Endothelial cell of umbilical vein (primary cell): ENCODE measurements around the gene SEC22A. TPM values are rescaled to one million over a fixed set of nuclear protein-coding genes. Genes with fewer than 3 reads are reported as not detected.

Experiments
- BruUV-seq: library from RNA; stranded (reverse); fragments of 400-500 nt; replicated peaks from 2 replicates; lab custom pipeline; 2021; lab: Mats Ljungman, UMichigan
- CTCF ChIA-PET: fragments of 300-600, 350-600 bp; sonication (Branson Sonifier 250); formaldehyde crosslinking; loops from one replicate; lab custom pipeline; 2021; ENCODE audit warnings: antibody characterized with exemption, inconsistent platforms; lab: Charles Lee
- POLR2A ChIA-PET: fragments of 300-600, 350-600 bp; sonication (Branson Sonifier 250); formaldehyde crosslinking; loops from one replicate; lab custom pipeline; 2021; ENCODE audit warnings: antibody characterized with exemption, inconsistent platforms; lab: Charles Lee
- DNase-seq: peaks from one replicate; pipeline ENCODE4 v3.0.0-alpha.2; 2011; ENCODE audit warnings: low read depth, low spot score
- FAIRE-seq: peaks from 2 replicates; lab custom pipeline; 2011; peaks lifted over from hg19 to GRCh38; lab: Jason Lieb, UNC
- H2AFZ ChIP-seq: 2 replicates; pipeline ENCODE4 v1.6.0; 2012; ENCODE audit warnings: low read depth, low read length, control low read depth, inconsistent platforms
- H3K27ac ChIP-seq: 2 replicates; pipeline ENCODE4 v1.5.1; 2011; ENCODE audit warnings: low read depth, mild to moderate bottlenecking, control low read depth, low read length, moderate library complexity; ENCODE audit not compliant: insufficient read depth
- H3K27me3 ChIP-seq, 2 experiments: 2 replicates each; pipeline versions ENCODE4 v1.6.0 to v1.6.1; 2011; ENCODE audit warnings: low read length in 2 of 2, mixed read lengths in 1 of 2; ENCODE audit not compliant: control insufficient read depth in 2 of 2, insufficient read depth in 2 of 2
- H3K36me3 ChIP-seq, 2 experiments: 2 replicates in 1 of 2; 3 replicates in 1 of 2; pipeline ENCODE4 v1.5.1; 2011; ENCODE audit warnings: low read length in 2 of 2, mild to moderate bottlenecking in 1 of 2, moderate library complexity in 1 of 2; ENCODE audit not compliant: control insufficient read depth in 2 of 2, insufficient read depth in 2 of 2; ENCODE audit errors: extremely low read depth in 1 of 2
- H3K4me1 ChIP-seq: 3 replicates; pipeline ENCODE4 v1.5.1; 2011; ENCODE audit warnings: mild to moderate bottlenecking, low read length; ENCODE audit not compliant: control insufficient read depth, insufficient read depth; ENCODE audit errors: extremely low read depth
- H3K4me2 ChIP-seq: 2 replicates; pipeline ENCODE4 v1.6.1; 2011; ENCODE audit warnings: low read length, control low read depth, mixed read lengths; ENCODE audit not compliant: insufficient read depth
- H3K4me3 ChIP-seq, 3 experiments: fragments of 200-600 bp in 1 of 3; sonication (generic), shearing (Covaris generic) in 1 of 3; replicated peaks in 1 of 3; 2 replicates each; pipeline ENCODE4 v1.5.1; 2011 to 2016; ENCODE audit warnings: control low read depth in 3 of 3, low read length in 3 of 3, mild to moderate bottlenecking in 2 of 3, inconsistent platforms in 1 of 3, low read depth in 1 of 3, moderate library complexity in 1 of 3; ENCODE audit not compliant: insufficient read depth in 1 of 3
- H3K79me2 ChIP-seq: 2 replicates; pipeline ENCODE4 v1.6.0; 2012; ENCODE audit warnings: low read length, inconsistent platforms; ENCODE audit not compliant: control insufficient read depth, insufficient read depth
- H3K9ac ChIP-seq: replicated peaks from 2 replicates; pipeline ENCODE3; 2011; ENCODE audit warnings: low read length, control low read depth; ENCODE audit not compliant: insufficient read depth; ENCODE audit errors: extremely low read depth
- H3K9me1 ChIP-seq: replicated peaks from 3 replicates; pipeline ENCODE4 v1.6.0; 2011; ENCODE audit warnings: mild to moderate bottlenecking, low read length; ENCODE audit not compliant: control insufficient read depth, insufficient read depth; ENCODE audit errors: extremely low read depth
- H3K9me3 ChIP-seq: replicated peaks from 2 replicates; pipeline ENCODE4 v1.5.1; 2012; ENCODE audit warnings: low read length, inconsistent platforms; ENCODE audit not compliant: control insufficient read depth, insufficient read depth
- H4K20me1 ChIP-seq: replicated peaks from 2 replicates; pipeline ENCODE3; 2011; ENCODE audit warnings: mild to moderate bottlenecking, low read length; ENCODE audit not compliant: control insufficient read depth, insufficient read depth; ENCODE audit errors: extremely low read depth
- CTCF ChIP-seq, 2 donors: IDR thresholded peaks; 1 replicate in 1 of 2; 2 replicates in 1 of 2; pipeline ENCODE4 v1.5.1; 2011; ENCODE audit warnings: low read length in 2 of 2, mild to moderate bottlenecking in 2 of 2, moderate library complexity in 2 of 2, control low read depth in 1 of 2, inconsistent platforms in 1 of 2, low read depth in 1 of 2; ENCODE audit not compliant: insufficient read depth in 1 of 2; ENCODE audit errors: extremely low read depth in 1 of 2
- GATA2 ChIP-seq: IDR thresholded peaks from 2 replicates; pipeline ENCODE4 v1.7.0; 2011; ENCODE audit warnings: low read depth, mild to moderate bottlenecking, moderate library complexity, mixed read lengths, low read length; ENCODE audit not compliant: insufficient read length, insufficient read depth
- POLR2A ChIP-seq: IDR thresholded peaks from 2 replicates; pipeline ENCODE4 v1.6.1; 2012; ENCODE audit warnings: low read depth, mild to moderate bottlenecking, control low read depth, low read length
- POLR2AphosphoS5 ChIP-seq: IDR thresholded peaks from 2 replicates; pipeline ENCODE4 v1.6.1; 2012; ENCODE audit warnings: low read depth, mild to moderate bottlenecking, control low read depth, low read length, moderate library complexity; ENCODE audit not compliant: insufficient read depth
- dilution Hi-C: fragments of 300-500 bp; cut with MboI; formaldehyde crosslinking; loops from one replicate; pipeline ENCODE4 v1.15.0; 2019; ENCODE audit warnings: low sequenced_read_pairs; ENCODE audit not compliant: extremely low pct_ligation_motif_present
- intact Hi-C: fragments of 100-400 bp; cut with micrococcal nuclease; formaldehyde crosslinking; loops from one replicate; pipeline ENCODE4 v1.10.0; 2022
- polyA plus RNA-seq, 4 experiments: library from polyadenylated mRNA; depleted of rRNA in 3 of 4; stranded (reverse) in 3 of 4; unstranded in 1 of 4; fragments of >200 nt; gene quantifications; 2 replicates each; pipeline versions ENCODE4 v1.2.1 to v1.2.3, GENCODE V29; 2011 to 2012; ENCODE audit warnings: missing spikeins in 1 of 4
- total RNA-seq: library from RNA; stranded (reverse); gene quantifications from 2 replicates; pipeline ENCODE4 v1.2.3, GENCODE V29; 2021
- TF ChIP-seq, protein P1 (sequence below): IDR thresholded peaks from 2 replicates; pipeline ENCODE4 v1.6.1; 2011; ENCODE audit not compliant: insufficient read depth, insufficient read length

SEC22A gene
- total and polyA plus RNA-seq, 2 donors (not counting 3 experiments of a cell fraction or from before 2014, with no cell fraction given): 20.1 to 26.8 TPM

- Histone ChIP-seq H3K9me3 (no peaks in the 10 kb centered on the region), H4K20me1 (no peaks in the 10 kb centered on the region), H3K27me3 (peaks cover 0 to 8% of the 10 kb centered on the region in 2 experiments), H3K4me1 (no peaks in the 10 kb centered on the region), H3K27ac (no peak overlapping the region), H3K36me3 (no peaks in the 10 kb centered on the region), H2AFZ (no peak overlapping the region), H3K9ac (no peak overlapping the region), H3K4me2 (no peak overlapping the region), H3K9me1 (no peaks in the 10 kb centered on the region), H3K4me3 (no peak overlapping the region), H3K79me2 (no peaks in the 10 kb centered on the region)
- CTCF ChIA-PET: no interaction called here
- intact Hi-C loops (no loop called here), dilution Hi-C loops (no loop called here)
- TF ChIP-seq POLR2A (no peak), POLR2AphosphoS5 (no peak)
- TF ChIP-seq, protein P1, sequence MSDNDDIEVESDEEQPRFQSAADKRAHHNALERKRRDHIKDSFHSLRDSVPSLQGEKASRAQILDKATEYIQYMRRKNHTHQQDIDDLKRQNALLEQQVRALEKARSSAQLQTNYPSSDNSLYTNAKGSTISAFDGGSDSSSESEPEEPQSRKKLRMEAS: no peak
- BruUV-seq: no TSS peak
- FAIRE-seq (no peak), DNase-seq (no peak)
- POLR2A ChIA-PET: no interaction called here
Measured at GRCh38 chr3:123312331-123313265, 110.9 kb downstream of the SEC22A start.

DNA sequence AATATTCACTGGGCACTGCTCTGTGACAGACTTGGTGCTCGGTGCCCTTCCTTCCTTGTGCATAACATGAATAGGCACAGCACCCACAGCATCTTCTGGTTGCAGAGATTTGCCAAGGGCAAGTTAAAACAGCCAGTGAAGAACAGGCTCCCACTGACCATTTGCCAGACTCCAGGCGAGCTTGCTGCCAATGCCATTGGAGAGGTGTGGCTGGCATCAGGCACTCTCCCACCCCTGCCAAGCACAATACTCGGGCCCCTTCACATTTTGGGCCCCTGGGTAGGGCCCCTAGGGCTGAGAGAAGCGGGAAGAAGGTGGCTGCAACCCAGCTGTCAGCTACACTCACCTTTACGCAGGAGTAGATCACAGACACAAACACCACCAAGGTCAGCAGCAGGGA is 112.1 kb downstream of the SEC22A start:
- DNase-seq (no peak), FAIRE-seq (no peak)
- no peaks in the 10 kb centered on the region for H3K9me3 ChIP-seq
- no peak overlapping the region for H3K4me3 ChIP-seq
- H3K36me3 ChIP-seq: no peaks in the 10 kb centered on the region
- CTCF ChIA-PET: interaction anchor here (1.3 kb wide), 1 partner anchor 15 kb away, joined by 4 read pairs; no protein-coding TSS in a partner anchor
- H3K79me2 ChIP-seq: no peaks in the 10 kb centered on the region
- no peak overlapping the region for H3K27ac ChIP-seq
- dilution Hi-C loops: no loop called here
- H4K20me1 ChIP-seq: no peaks in the 10 kb centered on the region
- POLR2A ChIA-PET: no interaction called here
- BruUV-seq: no TSS peak
- peaks cover 0 to 8% of the 10 kb centered on the region in 2 experiments for H3K27me3 ChIP-seq
- no peak overlapping the region for H2AFZ ChIP-seq
- no peaks in the 10 kb centered on the region for H3K9me1 ChIP-seq
- H3K4me2 ChIP-seq: no peak overlapping the region
- intact Hi-C loops: no loop called here
- TF ChIP-seq CTCF (IDR thresholded peaks at IDR 0.05; ENCODE audit: extremely low read depth in 1 of 2, insufficient read depth in 1 of 2, low read depth in 1 of 2, low read length in 2 of 2) (no peak), POLR2AphosphoS5 (no peak), GATA2 (no peak)
- H3K9ac ChIP-seq: no peak overlapping the region
- no peaks in the 10 kb centered on the region for H3K4me1 ChIP-seq
